Measurements from ENCODE around the gene IGSF3. TPM values are rescaled to one million over a fixed set of nuclear protein-coding genes. Genes with fewer than 3 reads are reported as not detected.
"Not testable (repeated sequence)": the region's sequence is repeated elsewhere in the genome, so short reads cannot be mapped to it uniquely, and the experiment has no call there.

Gene IGSF3
- total RNA-seq, 4 donors from 2014 or later: 42.2 to 60.0 (median 55.4) TPM

DNA sequence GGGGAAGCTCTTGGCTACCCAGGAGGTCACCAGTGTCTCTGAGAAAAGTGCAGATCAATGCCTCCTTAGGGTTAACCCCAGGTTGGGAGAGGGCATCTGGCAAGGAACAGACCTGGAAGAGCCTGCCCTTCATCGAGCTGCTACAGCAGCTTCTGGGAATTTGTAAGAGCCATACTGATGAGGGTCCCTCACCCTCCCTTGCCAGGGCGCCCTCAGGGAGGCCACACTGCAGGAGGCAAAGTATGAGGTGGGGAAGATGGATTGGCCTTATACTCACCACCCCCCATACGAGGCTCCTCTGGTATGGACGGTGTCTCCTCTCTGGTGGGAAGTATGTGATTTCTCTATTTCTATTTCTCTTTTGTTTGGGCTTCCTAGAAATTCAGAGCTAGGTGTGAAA, 13.2 kb downstream of the IGSF3 start:
- Histone ChIP-seq H3K27me3 (no peaks in the 10 kb centered on the region), H3K27ac (no peak overlapping the region), H3K9me3 (no peaks in the 10 kb centered on the region), H3K36me3 (peaks cover 0 to 4% (median 0%) of the 10 kb centered on the region in 3 donors), H3K4me1 (peaks cover 0 to 32% (median 0%) of the 10 kb centered on the region in 3 donors), H3K4me3 (no peak overlapping the region)
- no peak for TF ChIP-seq POLR2A (IDR thresholded peaks at IDR 0.05)
- TF ChIP-seq, protein P1, sequence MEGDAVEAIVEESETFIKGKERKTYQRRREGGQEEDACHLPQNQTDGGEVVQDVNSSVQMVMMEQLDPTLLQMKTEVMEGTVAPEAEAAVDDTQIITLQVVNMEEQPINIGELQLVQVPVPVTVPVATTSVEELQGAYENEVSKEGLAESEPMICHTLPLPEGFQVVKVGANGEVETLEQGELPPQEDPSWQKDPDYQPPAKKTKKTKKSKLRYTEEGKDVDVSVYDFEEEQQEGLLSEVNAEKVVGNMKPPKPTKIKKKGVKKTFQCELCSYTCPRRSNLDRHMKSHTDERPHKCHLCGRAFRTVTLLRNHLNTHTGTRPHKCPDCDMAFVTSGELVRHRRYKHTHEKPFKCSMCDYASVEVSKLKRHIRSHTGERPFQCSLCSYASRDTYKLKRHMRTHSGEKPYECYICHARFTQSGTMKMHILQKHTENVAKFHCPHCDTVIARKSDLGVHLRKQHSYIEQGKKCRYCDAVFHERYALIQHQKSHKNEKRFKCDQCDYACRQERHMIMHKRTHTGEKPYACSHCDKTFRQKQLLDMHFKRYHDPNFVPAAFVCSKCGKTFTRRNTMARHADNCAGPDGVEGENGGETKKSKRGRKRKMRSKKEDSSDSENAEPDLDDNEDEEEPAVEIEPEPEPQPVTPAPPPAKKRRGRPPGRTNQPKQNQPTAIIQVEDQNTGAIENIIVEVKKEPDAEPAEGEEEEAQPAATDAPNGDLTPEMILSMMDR (IDR thresholded peaks at IDR 0.05): no peak
- no peak for DNase-seq
- WGBS, 2 donors: 81 to 88% methylated on average over 3 to 4 of the region's 4 CpGs
- intact Hi-C loops (cut with DNase I): no loop called here

DNA sequence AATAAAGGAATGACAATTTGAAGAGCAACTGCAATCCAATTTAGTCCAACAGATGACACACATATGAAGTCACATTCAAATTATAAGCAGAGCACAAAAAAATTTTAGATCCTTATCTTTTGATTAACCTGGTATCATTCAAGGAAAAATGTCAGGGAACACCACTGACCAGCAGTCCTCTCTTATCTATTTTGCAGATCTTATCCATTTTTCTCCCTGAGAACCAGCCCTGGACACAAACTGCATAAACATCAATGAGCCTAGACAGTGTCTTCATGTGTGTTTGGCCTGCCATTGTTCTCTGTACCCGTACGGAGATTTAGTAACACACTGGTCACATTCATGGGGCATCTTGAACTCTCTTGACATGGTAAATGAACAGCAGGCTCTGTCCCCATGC, 14.9 kb downstream of the IGSF3 start:
- intact Hi-C loops (cut with DNase I); H3K4me3 ChIP-seq; H3K27ac ChIP-seq; H3K27me3 ChIP-seq; DNase-seq; H3K9me3 ChIP-seq; H3K36me3 ChIP-seq: not testable (repeated sequence)
- 83 to 86% methylated on average over 1 to 2 of the region's 2 CpGs for WGBS, 2 donors
- peaks cover 3 to 40% (median 7%) of the 10 kb centered on the region in 3 donors for H3K4me1 ChIP-seq

DNA sequence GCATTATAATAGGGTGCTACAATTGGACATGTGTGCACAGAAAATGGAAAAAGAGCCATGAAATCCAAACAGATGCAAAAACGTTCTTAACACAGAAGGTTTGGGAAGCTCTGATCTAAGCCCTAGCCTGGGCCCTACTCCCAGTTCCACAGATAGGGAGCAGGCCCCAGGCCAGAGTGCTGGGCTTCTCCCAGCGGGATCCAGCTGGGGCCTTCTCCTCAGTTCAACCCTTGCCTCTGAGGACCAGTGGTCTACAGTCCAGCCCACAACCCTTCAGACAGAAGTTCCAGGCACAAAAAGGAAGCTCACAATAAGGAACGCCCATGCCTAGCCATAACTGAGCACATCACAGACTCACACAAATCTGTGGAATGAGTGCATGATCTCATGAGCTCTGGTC, 16.8 kb downstream of the IGSF3 start:
- DNase-seq; H3K9me3 ChIP-seq; H3K36me3 ChIP-seq; H3K27ac ChIP-seq; H3K4me3 ChIP-seq; intact Hi-C loops (cut with DNase I); H3K27me3 ChIP-seq: not testable (repeated sequence)
- 67 to 68% methylated on average over 2 of the region's 3 CpGs for WGBS, 2 donors
- peaks cover 6 to 53% (median 11%) of the 10 kb centered on the region in 3 donors for H3K4me1 ChIP-seq

DNA sequence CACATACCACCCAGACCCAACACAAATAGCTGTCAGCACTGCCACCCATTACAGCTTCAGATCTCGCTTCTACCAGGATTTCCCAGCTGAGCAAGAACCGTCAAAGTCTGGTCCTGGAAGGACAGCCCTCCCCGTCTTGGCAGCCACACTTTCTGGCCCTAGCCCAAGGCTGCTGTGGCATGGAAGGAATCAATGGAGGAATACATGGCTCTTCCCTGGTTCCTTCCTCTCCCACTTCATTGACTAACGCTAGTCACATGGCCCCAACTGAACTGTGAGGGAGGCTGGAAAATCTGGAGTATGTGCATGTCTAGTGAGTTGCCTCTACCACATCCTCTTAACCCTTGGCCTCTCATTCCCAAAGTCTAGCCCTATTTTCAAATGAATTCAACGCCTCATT, 18.5 kb downstream of the IGSF3 start:
- Histone ChIP-seq H3K4me1 (peaks cover 6 to 51% (median 11%) of the 10 kb centered on the region in 3 donors), H3K27ac (peak overlapping the region in 3 of 4 donors; percentile 9 to 71 (median 21))
- 48 to 52% methylated on average over 4 to 5 of the region's 5 CpGs for WGBS, 2 donors
- DNase-seq; H3K4me3 ChIP-seq; H3K27me3 ChIP-seq; H3K9me3 ChIP-seq; H3K36me3 ChIP-seq; intact Hi-C loops (cut with DNase I): not testable (repeated sequence)

DNA sequence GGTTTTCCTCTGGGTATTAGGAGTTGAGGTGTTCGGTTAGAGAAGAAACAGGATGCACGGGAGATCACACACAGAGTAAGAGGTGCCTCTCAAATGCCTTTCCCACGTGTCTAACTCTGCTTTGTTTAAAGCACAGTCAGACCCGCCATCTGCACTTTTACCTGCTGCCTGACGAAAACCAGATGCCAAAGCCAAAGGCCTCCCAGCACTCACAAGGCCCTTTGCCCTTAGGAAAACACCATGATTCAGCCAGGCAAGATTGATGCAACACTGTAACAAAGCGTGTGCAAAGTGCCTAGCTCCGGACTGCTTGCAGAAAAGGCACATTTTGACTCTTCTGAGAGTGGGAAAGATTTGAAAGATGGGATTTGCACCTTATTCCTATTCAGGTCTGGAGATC, 19.2 kb downstream of the IGSF3 start:
- H3K27me3 ChIP-seq; DNase-seq; H3K4me3 ChIP-seq; intact Hi-C loops (cut with DNase I); H3K9me3 ChIP-seq; H3K36me3 ChIP-seq: not testable (repeated sequence)
- Histone ChIP-seq H3K27ac (peak overlapping the region in 1 of 4 donors; percentile 71), H3K4me1 (peaks cover 6 to 56% (median 13%) of the 10 kb centered on the region in 3 donors)
- WGBS, 2 donors: 41 to 53% methylated on average over 7 of the region's 7 CpGs

DNA sequence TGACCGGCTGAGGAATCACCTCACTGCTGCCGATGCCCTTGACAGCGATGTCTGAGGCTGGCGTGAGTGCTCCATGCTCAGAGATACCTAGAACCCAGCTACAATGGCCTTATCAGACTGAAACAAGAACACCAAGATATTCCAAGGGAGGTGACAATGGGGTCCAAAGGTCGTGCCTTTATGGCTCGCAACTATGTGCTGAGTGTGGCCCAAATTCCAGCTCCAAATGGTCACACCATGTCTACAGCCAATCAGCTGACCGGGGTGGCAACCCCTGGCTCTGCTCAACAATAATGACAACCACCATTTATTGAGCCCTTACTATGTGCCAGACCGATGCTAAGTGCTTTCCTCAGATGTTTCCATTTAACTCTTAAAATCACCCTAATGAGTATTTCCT, 20.3 kb downstream of the IGSF3 start:
- H3K9me3 ChIP-seq; intact Hi-C loops (cut with DNase I); DNase-seq; H3K4me3 ChIP-seq; H3K27me3 ChIP-seq; H3K36me3 ChIP-seq: not testable (repeated sequence)
- peak overlapping the region; percentile 30 to 70 (median 62) for H3K27ac ChIP-seq
- WGBS, 2 donors: 80 to 89% methylated on average over 8 of the region's 8 CpGs
- H3K4me1 ChIP-seq: peaks cover 6 to 65% (median 14%) of the 10 kb centered on the region in 3 donors

DNA sequence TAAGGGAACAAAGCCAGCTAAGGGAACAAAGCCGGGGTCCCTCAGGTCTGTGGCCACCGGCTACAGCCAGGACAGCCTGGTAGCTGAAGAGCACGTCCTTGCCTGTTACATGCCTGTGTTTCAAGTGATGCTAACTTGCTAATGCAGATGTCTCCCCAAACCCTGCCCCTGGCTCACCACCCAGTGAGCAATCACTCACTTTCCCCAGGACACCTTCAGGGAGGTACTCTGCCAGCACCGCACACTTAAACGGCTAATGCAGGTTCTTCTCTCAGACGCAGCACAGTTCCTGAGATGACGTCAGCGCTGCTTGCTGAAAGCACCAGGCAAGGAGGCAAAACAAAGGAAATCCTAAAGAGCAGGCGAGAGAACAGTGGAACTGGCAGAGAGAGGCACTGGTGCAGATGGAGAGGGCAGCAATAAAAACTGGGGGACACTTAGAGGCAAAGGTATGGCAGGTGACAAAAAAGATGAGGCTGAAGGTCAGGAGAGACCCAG, 20.8 kb downstream of the IGSF3 start:
- H3K27ac ChIP-seq: peak overlapping the region; percentile 30 to 70 (median 62)
- 10 to 30% methylated on average over 5 to 8 of the region's 9 CpGs for WGBS, 2 donors
- intact Hi-C loops (cut with DNase I): not testable (repeated sequence)

DNA sequence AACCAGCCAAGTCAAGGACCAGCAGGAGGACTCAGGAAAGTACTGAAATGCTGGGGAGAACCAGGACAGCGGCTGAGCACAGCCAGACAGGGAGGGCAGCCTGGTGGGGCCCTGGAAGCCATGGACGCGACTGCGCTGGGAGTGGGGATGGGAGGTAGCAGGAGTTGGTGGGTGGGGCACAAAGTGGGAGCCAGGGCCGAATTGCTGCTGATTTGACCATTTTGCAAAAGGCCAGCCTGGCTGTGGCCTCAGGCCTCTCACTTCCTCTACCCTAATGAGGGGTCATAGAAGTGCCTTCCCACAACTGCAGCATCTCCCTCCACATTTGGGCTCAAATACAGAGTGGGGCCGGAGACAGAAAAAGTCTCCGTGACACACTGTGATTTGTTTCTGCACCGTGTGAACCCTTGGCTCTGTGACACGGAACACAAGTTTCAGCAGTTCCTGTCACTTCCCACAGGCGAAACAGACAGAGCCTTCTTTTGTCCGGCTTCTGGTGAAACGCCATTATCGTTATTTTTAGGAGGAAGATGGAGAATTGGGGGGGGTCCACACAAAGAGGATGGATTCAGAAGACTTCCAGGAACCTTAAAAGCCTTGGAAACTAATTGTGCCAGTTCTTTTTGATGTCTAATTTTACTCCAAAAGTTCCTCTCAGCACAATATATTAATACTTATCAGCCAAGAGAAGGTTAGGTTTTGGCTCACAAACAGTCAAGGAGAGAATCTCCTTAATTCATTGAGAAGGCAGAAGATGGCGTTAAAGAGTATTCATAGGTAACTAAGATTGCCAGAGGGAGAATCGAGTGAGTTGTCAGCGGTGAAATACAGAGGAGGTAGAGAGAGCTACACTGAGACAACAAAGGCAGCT, 21.5 kb downstream of the IGSF3 start:
- H3K27me3 ChIP-seq; H3K4me3 ChIP-seq; DNase-seq; H3K36me3 ChIP-seq; intact Hi-C loops (cut with DNase I); H3K9me3 ChIP-seq: not testable (repeated sequence)
- peak overlapping the region; percentile 30 to 70 (median 62) for H3K27ac ChIP-seq
- peaks cover 6 to 70% (median 14%) of the 10 kb centered on the region in 3 donors for H3K4me1 ChIP-seq
- WGBS, 2 donors: 43 to 56% methylated on average over 12 to 15 of the region's 16 CpGs

More for the DNA sequence above, 20.8 kb downstream of the IGSF3 start:
- peaks cover 6 to 70% (median 14%) of the 10 kb centered on the region in 3 donors for H3K4me1 ChIP-seq
- not testable (repeated sequence) for DNase-seq, H3K36me3 ChIP-seq, H3K27me3 ChIP-seq, H3K4me3 ChIP-seq, H3K9me3 ChIP-seq

DNA sequence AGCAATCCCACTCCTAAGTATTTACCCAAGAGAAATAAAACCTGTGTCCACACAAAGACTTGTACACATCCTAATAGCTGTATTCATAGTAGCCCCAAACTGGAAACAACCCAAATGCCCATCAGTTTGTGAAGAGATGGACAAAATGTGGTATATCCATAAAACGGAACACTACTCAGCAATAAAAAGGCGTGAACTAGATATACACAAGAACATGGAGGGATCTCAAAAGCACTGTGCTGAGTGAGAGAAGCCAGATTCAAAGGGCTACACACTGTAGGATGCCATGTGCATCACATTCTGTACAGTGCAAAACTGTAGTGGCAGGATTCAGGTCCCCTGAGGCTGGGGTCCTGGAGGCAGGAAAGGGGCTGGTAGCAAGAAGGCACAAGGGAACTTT, 22.5 kb downstream of the IGSF3 start:
- DNase-seq; H3K9me3 ChIP-seq; H3K4me3 ChIP-seq; H3K27me3 ChIP-seq; H3K27ac ChIP-seq; H3K36me3 ChIP-seq; intact Hi-C loops (cut with DNase I): not testable (repeated sequence)
- WGBS, 2 donors: 93 to 97% methylated on average over 2 of the region's 2 CpGs
- peaks cover 6 to 64% (median 14%) of the 10 kb centered on the region in 3 donors for H3K4me1 ChIP-seq

DNA sequence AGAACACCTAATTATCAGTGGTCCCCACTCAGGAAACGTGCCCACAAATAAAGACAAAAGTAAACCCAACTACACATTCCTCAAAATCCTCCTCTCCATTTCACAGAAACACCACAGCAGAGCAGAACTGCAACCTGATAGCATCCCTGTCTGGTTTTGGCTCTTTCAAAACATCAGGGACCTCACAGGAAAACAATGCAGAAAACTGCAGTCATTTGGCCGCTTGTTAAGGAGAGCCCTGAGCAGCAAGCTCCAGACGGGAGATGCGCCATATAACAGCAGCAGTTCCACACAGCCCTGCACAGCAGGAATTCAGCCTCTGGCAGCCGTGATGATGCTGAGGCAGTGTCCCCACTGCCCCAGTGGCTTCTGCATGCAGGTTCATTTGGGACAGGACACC, 23.4 kb downstream of the IGSF3 start:
- H3K4me1 ChIP-seq: peaks cover 6 to 55% (median 14%) of the 10 kb centered on the region in 3 donors
- DNase-seq; H3K27me3 ChIP-seq; H3K9me3 ChIP-seq; H3K27ac ChIP-seq; intact Hi-C loops (cut with DNase I); H3K4me3 ChIP-seq; H3K36me3 ChIP-seq: not testable (repeated sequence)
- 80 to 90% methylated on average over 1 to 5 of the region's 5 CpGs for WGBS, 2 donors

DNA sequence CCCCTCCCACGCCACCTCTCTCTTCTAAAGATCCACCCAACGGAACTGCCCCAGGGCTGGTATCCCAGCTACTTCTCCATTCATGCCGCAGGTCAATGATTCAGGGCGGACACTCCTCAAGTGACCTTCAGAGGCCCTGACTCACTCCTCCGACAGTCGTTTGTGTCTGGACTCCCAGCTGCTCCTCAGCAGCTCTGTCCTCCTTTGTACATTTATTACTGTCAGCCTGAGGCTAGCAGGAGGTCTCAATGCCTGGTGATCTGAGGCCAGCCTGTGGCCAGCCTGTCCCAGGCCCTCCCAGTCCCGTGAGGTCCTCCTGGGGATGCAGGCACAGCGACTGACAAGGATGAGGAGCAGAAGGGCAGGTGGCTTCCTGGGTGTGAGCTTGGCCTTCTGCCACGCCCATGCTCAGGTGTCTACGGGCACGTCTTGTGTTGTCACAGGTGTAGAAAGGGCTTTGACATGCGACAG, 24.2 kb downstream of the IGSF3 start:
- H3K4me3 ChIP-seq; H3K36me3 ChIP-seq; H3K27ac ChIP-seq; H3K9me3 ChIP-seq; intact Hi-C loops (cut with DNase I); DNase-seq; H3K27me3 ChIP-seq: not testable (repeated sequence)
- 53 to 65% methylated on average over 7 to 10 of the region's 12 CpGs for WGBS, 2 donors
- H3K4me1 ChIP-seq: peaks cover 3 to 47% (median 12%) of the 10 kb centered on the region in 3 donors

Data from esophagus squamous epithelium (tissue), 5 donors.